SK-N-MC (cell line): ENCODE data around the gene LGI2.

Experiments used
- DNase-seq: peaks from one replicate; pipeline ENCODE4 v3.0.0-alpha.2; 2011; ENCODE audit warnings: low read depth, low spot score
- H3K27ac ChIP-seq: fragments of 200-600 bp; sonication (generic); 2 replicates; pipeline ENCODE4 v1.5.1; 2016; ENCODE audit warnings: mixed run types
- H3K36me3 ChIP-seq: fragments of 200-600 bp; sonication (generic); 2 replicates; pipeline ENCODE4 v1.6.1; 2017; ENCODE audit warnings: antibody characterized with exemption, low read length, mixed read lengths; ENCODE audit not compliant: insufficient read depth
- H3K4me3 ChIP-seq: fragments of 200-600 bp; sonication (generic); 2 replicates; pipeline ENCODE4 v1.5.1; 2016
- H3K9ac ChIP-seq: fragments of 200-600 bp; sonication (generic); 2 replicates; pipeline ENCODE4 v1.8.0; 2017; ENCODE audit warnings: mixed run types, mixed read lengths; ENCODE audit not compliant: insufficient read length
- H3K9me3 ChIP-seq: fragments of 200-600 bp; sonication (generic); 2 replicates; pipeline ENCODE4 v1.6.1; 2017; ENCODE audit warnings: low read depth, mild to moderate bottlenecking, antibody characterized with exemption, low read length, moderate library complexity, mixed read lengths
- EZH2 ChIP-seq: fragments of 200-600 bp; sonication (generic); IDR thresholded peaks from one replicate; pipeline ENCODE4 v1.6.1; 2017; ENCODE audit warnings: antibody characterized with exemption
- FOXP2 ChIP-seq: optimal IDR thresholded peaks from 2 replicates; pipeline ENCODE3; 2011; ENCODE audit warnings: mild to moderate bottlenecking, moderate library complexity; ENCODE audit not compliant: insufficient read depth; ENCODE audit errors: extremely low read length, control extremely low read depth
- POLR2AphosphoS5 ChIP-seq: IDR thresholded peaks from 2 replicates; pipeline ENCODE4 v1.6.1; 2012; ENCODE audit warnings: mild to moderate bottlenecking, low read depth, low read length, borderline replicate concordance

LGI2 gene

GRCh38 chr4:24949970-24950369 is 80.8 kb downstream of the LGI2 start:
- Histone ChIP-seq H3K36me3 (no peaks in the 10 kb centered on the region), H3K9me3 (no peaks in the 10 kb centered on the region), H3K27ac (no peak overlapping the region), H3K4me3 (no peak overlapping the region), H3K9ac (no peak overlapping the region)
- no peak for DNase-seq
- TF ChIP-seq FOXP2 (no peak), EZH2 (no peak), POLR2AphosphoS5 (no peak)
